HFFc6 (cell line): Measurements from ENCODE around the gene PLPP6. TPM values are rescaled to one million over a fixed set of nuclear protein-coding genes. Genes with fewer than 3 reads are reported as not detected.
A peak's percentile ranks its signal among the peaks of the same experiment; 100 is the strongest.

ENCODE experiments used
- DNase-seq: peaks from one replicate; pipeline ENCODE4 v3.0.0-alpha.2; 2018
- H3K27ac Mint-ChIP-seq: 2 replicates; pipeline ENCODE4 v1.8.0; 2020; ENCODE audit warnings: mild to moderate bottlenecking, mixed read lengths
- H3K27me3 Mint-ChIP-seq: 2 replicates; pipeline ENCODE4 v1.8.0; 2021; ENCODE audit warnings: mild to moderate bottlenecking, moderate library complexity, mixed read lengths; ENCODE audit not compliant: insufficient read depth
- H3K36me3 Mint-ChIP-seq: 2 replicates; pipeline ENCODE4 v1.8.0; 2021; ENCODE audit warnings: low read depth, mixed read lengths
- H3K4me1 Mint-ChIP-seq: 2 replicates; pipeline ENCODE4 v1.8.0; 2020; ENCODE audit warnings: low read depth, mixed read lengths
- H3K4me3 Mint-ChIP-seq: 2 replicates; pipeline ENCODE4 v1.8.0; 2020; ENCODE audit warnings: mild to moderate bottlenecking, moderate library complexity, mixed read lengths
- H3K9me3 Mint-ChIP-seq: 2 replicates; pipeline ENCODE4 v1.8.0; 2020; ENCODE audit warnings: mild to moderate bottlenecking, mixed read lengths
- total RNA-seq, 6 experiments: library from RNA; stranded (reverse); fragmentation: NEBNext Ultra II Directional; extraction: Animal tissue kit (Norgen Biotek cat#: 25700); gene quantifications; 2 replicates in 1 of 6; 3 replicates in 5 of 6; pipeline ENCODE4 v1.2.3, GENCODE V29; 2021
- TF ChIP-seq, protein P1 (sequence below): fragments of 200-600 bp; sonication (generic); IDR thresholded peaks from 2 replicates; pipeline ENCODE4 v1.5.0; 2021; ENCODE audit warnings: antibody characterized with exemption, mild to moderate bottlenecking

PLPP6 gene
- total RNA-seq, 6 experiments from 2014 or later: 5.0 to 6.8 (median 5.9) TPM

DNA sequence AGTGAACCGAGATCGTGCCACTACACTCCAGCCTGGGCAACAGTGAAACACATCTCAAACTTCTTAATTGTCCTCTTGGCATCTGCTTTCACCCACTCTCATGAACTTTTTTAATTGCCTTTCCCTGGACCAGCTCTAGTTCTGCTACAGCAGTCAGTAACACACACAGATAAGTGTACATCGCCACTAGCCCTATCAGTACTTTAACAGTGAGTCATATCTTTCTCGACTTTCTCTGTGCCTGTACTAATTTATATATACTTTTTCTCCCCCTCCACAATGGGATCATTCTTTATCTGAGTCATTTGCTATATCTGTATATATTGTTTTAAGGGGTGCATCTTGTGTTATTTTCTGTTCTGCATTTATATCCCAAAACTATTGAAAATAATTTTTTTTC lies 24.0 kb downstream of the PLPP6 start:
- H3K4me3 Mint-ChIP-seq: no peak overlapping the region
- no peaks in the 10 kb centered on the region for H3K9me3 Mint-ChIP-seq
- H3K27ac Mint-ChIP-seq: peak overlapping the region; percentile 25
- DNase-seq: no peak
- TF ChIP-seq, protein P1, sequence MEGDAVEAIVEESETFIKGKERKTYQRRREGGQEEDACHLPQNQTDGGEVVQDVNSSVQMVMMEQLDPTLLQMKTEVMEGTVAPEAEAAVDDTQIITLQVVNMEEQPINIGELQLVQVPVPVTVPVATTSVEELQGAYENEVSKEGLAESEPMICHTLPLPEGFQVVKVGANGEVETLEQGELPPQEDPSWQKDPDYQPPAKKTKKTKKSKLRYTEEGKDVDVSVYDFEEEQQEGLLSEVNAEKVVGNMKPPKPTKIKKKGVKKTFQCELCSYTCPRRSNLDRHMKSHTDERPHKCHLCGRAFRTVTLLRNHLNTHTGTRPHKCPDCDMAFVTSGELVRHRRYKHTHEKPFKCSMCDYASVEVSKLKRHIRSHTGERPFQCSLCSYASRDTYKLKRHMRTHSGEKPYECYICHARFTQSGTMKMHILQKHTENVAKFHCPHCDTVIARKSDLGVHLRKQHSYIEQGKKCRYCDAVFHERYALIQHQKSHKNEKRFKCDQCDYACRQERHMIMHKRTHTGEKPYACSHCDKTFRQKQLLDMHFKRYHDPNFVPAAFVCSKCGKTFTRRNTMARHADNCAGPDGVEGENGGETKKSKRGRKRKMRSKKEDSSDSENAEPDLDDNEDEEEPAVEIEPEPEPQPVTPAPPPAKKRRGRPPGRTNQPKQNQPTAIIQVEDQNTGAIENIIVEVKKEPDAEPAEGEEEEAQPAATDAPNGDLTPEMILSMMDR: no peak
- peaks cover 19% of the 10 kb centered on the region for H3K36me3 Mint-ChIP-seq
- peaks cover 29% of the 10 kb centered on the region for H3K4me1 Mint-ChIP-seq
- H3K27me3 Mint-ChIP-seq: no peaks in the 10 kb centered on the region; the same call in 1 of the 2 replicates

DNA sequence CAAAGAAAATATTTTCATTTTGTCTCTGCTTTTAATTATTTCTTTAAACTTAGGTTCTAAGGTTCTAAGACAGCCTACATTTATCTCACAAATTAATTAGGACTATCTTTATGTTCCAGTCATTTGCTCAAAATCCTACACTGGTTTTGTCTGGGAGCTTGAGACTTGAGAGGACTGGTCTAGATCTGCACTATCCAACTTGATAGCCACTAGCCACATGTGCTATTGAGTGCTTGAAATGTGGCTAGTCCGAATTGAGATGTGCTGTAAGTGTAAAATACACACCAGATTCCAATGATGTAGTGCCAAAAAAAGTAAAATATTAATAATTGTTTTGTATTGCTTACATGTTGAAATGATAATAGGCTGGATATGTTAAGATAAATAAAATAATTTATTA lies 24.5 kb downstream of the PLPP6 start:
- Mint-ChIP-seq H3K9me3 (no peaks in the 10 kb centered on the region), H3K36me3 (peaks cover 19% of the 10 kb centered on the region), H3K27me3 (no peaks in the 10 kb centered on the region; the same call in 1 of the 2 replicates), H3K27ac (no peak overlapping the region), H3K4me3 (no peak overlapping the region), H3K4me1 (peaks cover 34% of the 10 kb centered on the region)
- no peak for DNase-seq
- TF ChIP-seq, protein P1: no peak

GRCh38 chr9:4689021-4689420 lies 26.9 kb downstream of the PLPP6 start:
- H3K9me3 Mint-ChIP-seq: no peaks in the 10 kb centered on the region
- TF ChIP-seq, protein P1: no peak
- no peak overlapping the region for H3K27ac Mint-ChIP-seq
- H3K27me3 Mint-ChIP-seq: no peaks in the 10 kb centered on the region
- no peak for DNase-seq
- H3K4me1 Mint-ChIP-seq: peaks cover 42% of the 10 kb centered on the region
- H3K4me3 Mint-ChIP-seq: no peak overlapping the region
- peaks cover 18% of the 10 kb centered on the region for H3K36me3 Mint-ChIP-seq

GRCh38 chr9:4689687-4690104 lies 27.6 kb downstream of the PLPP6 start:
- H3K27me3 Mint-ChIP-seq: no peaks in the 10 kb centered on the region
- no peak overlapping the region for H3K4me3 Mint-ChIP-seq
- DNase-seq: no peak
- no peaks in the 10 kb centered on the region for H3K9me3 Mint-ChIP-seq
- TF ChIP-seq, protein P1: no peak
- H3K36me3 Mint-ChIP-seq: peaks cover 16% of the 10 kb centered on the region
- H3K4me1 Mint-ChIP-seq: peaks cover 41% of the 10 kb centered on the region
- no peak overlapping the region for H3K27ac Mint-ChIP-seq

GRCh38 chr9:4690144-4690543 lies 28.1 kb downstream of the PLPP6 start:
- H3K36me3 Mint-ChIP-seq: peaks cover 13% of the 10 kb centered on the region
- no peaks in the 10 kb centered on the region for H3K27me3 Mint-ChIP-seq
- DNase-seq: no peak
- no peaks in the 10 kb centered on the region for H3K9me3 Mint-ChIP-seq
- no peak overlapping the region for H3K4me3 Mint-ChIP-seq
- H3K27ac Mint-ChIP-seq: no peak overlapping the region
- peaks cover 37% of the 10 kb centered on the region for H3K4me1 Mint-ChIP-seq
- TF ChIP-seq, protein P1: no peak

GRCh38 chr9:4691795-4692194 lies 29.7 kb downstream of the PLPP6 start:
- DNase-seq: peak; percentile 72
- Mint-ChIP-seq H3K27me3 (no peaks in the 10 kb centered on the region; the same call in 1 of the 2 replicates), H3K9me3 (no peaks in the 10 kb centered on the region), H3K36me3 (peaks cover 17% of the 10 kb centered on the region), H3K4me3 (no peak overlapping the region), H3K4me1 (peaks cover 31% of the 10 kb centered on the region), H3K27ac (no peak overlapping the region)
- TF ChIP-seq, protein P1: no peak
